HT1080 (cell line): ENCODE data around the gene TAF3. TPM values are rescaled to one million over a fixed set of nuclear protein-coding genes. Genes with fewer than 3 reads are reported as not detected.

ENCODE experiments used
- DNase-seq: peaks from one replicate; pipeline ENCODE4 v3.0.0-alpha.2; 2015; ENCODE audit warnings: low read depth
- total RNA-seq: library from RNA; depleted of rRNA; stranded (reverse); fragments of >200 nt; shearing (Covaris generic); gene quantifications from 2 replicates; pipeline ENCODE4 v1.2.3, GENCODE V29; 2014

Gene TAF3
- total RNA-seq, 1 experiment from 2014 or later, result 3.1 TPM

DNA sequence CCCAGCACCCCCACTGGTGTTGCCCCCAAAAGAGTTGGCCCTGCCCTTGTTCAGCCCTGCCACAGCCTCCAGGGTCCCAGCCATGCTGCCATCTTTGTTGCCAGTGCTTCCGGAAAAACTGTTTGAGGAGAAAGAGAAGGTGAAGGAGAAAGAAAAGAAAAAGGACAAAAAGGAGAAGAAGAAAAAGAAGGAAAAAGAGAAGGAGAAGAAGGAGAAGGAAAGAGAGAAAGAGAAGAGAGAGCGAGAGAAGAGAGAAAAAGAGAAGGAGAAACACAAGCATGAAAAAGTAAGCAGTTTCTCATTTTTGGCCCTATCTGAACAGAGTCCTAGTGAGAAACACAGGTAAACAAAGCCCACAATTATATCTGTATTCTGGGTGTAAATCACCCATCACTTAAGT is 147.2 kb downstream of the TAF3 start:
- no peak for DNase-seq

DNA sequence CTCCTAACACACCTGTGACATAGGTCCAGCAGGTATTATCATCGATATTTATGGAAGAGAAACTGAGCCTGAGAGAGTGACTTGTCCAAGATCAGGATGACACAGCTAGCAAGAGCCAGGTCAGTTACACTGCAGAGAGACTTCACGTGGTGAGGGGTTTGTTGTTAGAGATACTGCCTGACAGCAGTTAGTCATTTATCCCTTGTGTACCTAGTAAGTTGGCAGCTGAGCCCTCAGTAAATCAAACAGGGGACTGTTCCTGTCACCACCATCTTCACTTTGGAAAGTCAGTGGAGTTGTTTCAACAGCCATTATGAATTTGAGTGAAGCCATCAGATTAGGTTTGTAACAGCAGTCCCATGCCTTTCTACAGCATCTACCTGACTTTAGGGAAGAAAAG is 148.7 kb downstream of the TAF3 start:
- DNase-seq, result no peak

DNA sequence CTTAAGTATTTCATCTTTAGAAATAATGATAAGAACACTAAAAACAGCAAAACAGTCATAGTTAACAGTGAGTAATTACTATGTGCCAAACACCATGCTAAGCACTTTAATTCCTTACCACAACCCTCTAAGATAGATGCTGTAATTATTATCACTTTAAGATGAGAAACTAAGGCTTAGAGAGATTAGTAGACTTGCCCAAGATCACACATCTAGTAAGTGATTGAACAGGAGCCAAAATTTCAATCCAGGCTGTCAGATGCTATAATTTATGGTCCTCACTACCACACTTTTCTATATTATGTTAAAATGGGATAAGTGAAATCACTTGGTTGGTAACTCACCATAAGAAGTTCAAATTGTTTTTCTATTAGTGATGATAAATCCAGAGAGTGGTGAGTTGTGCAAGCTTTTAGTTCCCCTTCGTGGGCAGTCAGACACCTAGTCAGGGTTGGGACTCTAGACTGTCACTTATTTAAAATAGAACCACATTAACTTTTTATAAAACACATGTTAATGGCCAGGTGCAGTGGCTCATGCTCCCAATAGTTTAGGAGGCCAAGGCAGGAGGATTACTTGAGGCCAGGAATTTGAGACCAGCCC is 150.3 kb downstream of the TAF3 start:
- no peak for DNase-seq

DNA sequence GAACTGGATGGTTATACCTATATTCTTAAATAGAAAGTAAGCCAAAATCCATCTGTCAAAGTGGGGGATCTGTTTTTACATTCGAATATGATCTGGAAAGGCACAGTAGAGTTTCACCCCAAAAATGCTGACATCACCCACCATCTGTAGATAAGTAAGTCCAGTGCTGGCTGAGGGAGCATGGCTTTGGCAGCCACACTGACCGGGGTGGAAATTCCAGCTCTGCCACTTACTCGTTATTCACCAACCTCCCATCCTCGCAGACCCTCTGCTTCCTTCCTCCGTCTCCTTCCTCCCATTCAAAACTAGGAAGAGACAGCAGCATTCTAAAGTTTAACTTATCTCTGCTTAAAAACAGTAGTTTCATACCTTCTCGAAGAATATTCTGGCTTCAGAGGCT is 151.3 kb downstream of the TAF3 start:
- DNase-seq, result no peak

DNA sequence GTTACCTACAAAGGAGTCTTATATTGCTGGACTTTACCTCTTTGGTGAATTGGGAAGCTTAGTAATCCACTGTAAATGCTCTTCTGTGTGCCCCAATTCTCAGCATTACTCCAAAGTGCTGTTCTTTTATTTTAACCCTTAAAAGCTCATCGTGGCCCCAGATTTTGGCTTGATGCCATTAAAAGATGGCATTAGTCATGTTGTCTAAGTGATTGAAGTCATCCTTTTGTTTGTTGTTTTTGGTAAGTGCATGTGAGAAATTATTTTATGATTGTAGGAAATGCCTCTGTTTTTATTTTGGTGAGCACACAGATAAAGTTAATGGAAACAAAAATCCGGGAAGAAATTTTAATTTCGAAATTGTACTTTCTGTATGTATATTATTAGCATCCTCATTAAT is 153.6 kb downstream of the TAF3 start:
- DNase-seq, result no peak

DNA sequence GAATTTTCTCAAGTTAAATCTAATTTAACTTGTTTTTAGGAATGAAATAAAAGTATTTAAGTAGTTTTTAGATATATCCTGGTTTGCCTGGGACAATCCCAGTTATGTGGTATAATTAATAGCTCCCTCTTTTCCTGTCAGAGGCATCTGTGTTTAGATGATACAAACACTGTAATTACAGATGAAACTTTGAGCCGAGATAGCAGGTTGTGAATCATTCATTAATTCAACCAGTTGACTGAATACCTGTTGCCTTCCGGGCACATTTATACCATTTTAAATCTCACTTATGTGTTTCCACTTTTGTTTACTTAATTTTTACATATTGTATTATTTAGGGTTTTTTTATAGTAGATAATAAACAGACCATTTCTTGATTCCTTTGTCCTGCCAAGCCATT is 154.1 kb downstream of the TAF3 start:
- no peak for DNase-seq

DNA sequence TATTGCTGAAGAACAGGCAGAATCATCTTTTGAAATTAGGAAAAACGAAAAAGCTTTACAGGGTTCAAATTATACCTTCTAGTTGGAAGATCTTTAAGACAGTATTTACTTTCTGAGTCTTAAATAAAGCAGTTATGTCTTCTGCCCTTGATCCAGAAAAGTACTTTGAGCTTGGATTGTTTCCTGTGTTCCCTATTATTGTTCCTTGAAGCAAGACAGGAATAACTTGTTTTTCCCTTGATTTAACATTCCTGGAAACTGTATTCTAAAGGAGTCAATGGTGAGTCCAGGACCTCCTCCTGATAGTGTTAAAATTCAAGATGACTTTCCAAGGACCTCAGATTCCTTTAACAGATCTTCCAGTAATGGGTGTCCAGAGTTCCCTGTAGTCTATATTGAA is 161.9 kb downstream of the TAF3 start:
- no peak for DNase-seq

DNA sequence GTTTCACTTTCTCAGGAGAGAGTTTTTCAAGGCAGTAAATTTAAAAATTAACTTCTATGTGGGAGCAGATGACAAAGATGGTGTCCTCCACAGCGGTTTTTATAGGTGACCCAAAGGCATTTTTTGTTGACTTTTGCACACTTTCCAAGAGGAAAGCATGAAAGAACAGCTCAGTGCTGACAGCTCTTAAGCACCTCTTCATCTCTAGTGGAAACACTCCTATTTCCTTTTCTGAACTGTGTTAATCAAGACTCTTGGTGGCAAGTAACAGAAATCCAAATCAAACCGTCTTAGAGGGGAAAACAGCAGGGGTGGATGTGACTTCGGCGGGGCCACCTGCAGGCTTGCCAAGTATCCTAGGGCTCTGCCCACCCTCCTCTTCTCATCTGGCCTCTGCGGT is 164.4 kb downstream of the TAF3 start:
- no peak for DNase-seq

DNA sequence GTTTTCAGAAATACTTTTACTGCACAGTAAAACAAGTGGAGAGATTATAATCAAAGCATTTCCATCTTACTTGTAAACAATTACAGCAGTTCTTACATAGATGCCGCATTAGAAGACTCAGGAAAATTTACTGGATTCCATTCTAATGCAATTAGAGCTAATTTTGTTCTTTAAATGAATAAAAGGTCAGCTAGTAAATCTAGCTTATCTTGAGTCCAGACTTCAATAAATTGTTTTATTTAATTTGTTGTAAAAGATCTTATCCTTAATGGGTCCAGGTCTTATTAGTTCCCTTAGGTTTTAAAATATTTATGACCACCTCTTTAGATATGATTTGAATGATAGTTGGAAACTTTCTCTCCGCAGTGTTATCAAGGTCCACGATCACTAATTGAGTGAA is 166.0 kb downstream of the TAF3 start:
- no peak for DNase-seq

DNA sequence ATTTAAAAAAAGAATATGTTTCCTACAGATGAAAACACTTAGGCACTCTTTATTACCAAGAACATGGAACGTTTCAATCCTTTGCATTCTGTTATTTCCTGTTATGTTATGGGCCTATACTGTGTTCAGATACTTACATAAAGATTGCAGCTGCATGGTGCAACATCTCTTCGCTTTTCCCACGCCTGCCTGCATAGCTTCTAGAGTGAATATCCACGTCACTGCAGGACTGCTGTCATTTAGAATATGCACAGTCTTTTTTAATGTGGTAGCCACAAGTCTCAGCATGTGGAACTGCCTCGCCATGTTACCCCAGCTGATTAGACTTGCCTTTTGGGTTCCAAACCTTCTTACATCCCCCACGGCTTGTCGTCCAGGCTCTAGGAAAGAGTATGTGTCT is 166.6 kb downstream of the TAF3 start:
- no peak for DNase-seq

DNA sequence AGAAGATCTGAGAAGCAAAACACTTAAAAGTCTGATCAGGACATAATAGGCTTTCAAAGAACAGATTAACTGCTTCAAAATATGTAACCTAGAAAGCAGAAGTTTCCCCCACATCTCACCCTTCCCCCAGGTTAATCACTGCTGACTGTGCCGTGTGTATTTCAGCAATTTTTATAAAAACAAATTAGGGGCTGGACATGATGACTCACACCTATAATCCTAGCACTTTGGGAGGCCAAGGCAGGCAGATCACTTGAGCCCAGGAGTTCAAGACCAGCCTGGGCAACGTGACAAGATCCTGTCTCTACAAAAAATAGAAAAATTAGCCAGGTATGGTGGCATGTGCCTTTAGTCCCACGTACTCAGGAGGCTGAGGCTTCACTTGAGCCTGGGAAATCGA is 168.5 kb downstream of the TAF3 start:
- peak; percentile 48 for DNase-seq

DNA sequence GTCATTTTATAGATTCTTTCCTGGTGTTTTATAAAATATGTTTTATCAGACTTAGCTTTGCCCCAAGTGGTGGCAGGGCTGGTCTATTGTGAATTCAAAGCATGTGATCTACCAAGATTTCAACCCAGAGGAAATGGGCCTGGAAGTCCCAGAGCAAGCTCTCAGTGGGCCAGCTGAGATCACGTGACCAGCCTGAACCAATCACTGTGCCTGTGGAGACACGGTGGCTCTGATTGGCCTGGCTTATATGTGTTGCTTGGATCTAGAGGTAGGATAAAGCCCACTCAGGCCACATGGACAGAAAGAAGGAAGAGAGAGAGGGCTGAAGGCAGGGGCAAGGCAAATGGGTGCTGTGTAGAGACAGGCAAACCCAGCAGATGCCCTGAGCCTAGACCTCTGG is 170.7 kb downstream of the TAF3 start:
- peak; percentile 33 for DNase-seq

DNA sequence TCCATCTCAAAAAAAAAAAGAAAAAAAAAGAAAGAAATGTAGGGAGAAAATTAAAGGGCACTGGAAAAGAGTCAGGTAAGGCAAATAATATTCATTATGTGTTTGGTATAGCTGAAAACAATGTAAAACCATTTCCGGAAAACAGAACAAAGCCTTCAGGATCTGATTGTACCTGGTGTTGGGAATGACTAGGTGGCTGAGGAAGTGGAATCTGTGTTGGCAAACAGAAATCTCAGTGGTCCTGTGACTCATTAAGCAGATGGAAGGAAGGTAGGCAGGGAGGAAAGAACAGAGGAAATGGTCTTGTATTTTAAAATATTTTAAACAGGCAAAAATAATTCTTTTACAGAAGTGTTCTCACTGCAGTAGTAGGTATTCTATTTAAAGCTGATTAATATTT is 180.5 kb downstream of the TAF3 start:
- peak; percentile 26 for DNase-seq

DNA sequence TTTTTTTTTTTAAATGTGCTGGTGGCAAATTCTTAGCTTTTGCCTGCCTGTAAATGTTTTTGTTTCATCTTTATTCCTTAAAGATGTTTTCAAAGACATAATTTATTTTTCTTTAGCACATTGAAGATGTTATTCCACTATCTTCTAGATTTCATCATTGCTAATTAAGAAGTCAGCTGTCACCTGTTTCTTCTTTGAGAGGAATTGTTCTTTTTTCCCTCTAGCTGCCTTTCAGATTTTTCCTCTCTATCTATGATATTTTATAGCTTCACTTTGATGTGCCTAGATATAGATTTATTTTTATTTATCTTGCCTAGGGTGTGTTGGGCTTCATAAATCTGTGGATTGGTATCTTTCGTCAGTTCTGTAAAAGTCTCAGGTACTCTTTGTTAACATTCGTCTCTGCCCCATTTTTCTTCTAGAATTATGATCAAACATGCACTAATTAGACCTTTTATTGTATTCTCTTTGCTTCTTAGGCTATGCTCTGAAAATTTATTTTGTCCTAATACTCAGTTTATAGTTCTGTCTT is 186.2 kb downstream of the TAF3 start:
- DNase-seq, result no peak

DNA sequence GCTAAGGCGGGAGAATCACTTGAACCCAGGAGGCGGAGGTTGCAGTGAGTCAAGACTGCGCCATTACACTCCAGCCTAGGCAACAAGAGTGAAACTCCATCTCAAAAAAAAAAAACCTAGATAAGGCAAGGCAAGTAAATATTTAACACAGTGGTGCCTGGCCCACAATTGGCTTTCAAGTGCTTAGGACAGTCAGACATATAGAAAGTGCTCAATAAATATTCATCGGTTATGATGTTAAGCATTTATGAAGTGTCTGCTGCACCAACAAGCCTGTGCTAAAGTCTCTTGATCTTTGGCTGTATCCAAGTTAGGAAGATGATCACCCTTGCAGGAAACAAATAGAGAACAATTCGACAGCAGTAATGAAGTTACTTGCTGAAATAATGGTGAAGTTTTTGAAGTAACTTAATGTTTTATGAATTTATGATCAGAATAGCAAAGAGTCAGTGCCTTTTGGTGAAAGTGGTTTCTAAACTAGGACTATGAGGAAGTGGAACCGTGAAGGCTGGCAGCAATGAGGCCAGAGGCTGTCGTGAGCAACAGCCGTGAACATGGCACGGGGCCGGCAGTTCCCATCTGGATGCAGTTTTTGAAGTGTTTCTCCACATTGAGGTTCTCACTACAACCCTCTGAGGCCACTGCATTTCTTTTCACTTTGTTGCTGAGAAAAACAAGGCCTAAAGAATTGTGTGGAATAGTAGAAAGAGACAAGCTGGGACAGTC is 188.1 kb downstream of the TAF3 start:
- DNase-seq, result no peak

DNA sequence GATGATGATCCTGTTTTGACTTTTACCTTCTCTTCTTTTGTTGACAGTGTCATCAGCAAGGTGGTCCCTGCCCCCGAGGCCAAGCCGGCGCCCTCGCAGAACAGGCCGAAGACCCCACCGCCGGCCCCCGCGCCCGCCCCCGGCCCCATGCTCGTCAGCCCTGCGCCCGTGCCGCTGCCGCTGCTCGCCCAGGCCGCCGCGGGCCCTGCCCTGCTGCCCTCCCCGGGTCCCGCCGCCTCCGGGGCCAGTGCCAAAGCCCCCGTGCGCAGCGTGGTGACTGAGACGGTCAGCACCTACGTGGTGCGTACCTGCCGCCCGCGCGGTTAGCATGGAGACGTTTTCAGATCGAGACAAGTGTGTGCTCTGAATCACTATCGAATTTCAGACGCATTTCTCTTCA is 190.7 kb downstream of the TAF3 start:
- no peak for DNase-seq

DNA sequence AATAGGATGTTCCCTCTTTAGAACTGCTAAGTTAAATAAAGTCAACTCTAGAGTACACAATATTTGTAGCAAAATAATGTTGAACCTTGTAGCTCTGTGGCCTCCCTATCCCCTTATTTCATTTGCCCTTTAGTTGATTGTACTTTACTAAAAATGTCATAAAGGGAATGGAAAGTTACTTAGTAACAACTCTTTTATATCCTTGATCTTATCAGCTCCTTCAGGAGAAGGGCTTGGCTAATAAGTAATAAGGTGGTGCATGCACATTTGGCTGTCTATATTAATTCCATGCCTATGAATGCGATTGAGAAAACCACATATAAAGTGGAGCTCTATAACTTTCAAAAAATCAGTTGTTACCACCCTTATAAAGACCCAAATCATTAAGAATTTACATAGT is 194.7 kb downstream of the TAF3 start:
- DNase-seq, result no peak

DNA sequence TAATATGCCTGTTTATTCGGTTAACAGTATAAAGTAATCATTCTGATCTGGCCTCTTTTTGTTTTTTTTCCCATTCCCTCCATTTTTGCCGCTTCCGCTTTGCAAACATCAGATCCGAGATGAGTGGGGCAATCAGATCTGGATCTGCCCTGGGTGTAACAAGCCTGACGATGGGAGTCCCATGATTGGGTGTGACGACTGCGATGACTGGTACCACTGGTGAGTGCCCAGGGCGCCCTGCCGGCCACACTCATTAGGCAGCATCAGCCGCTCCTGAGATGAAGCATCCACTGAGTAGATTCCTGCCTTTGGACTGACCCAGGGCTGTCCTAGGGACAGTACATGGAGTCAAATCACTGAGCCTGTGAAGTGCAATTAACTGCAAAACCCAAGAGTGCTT is 195.3 kb downstream of the TAF3 start:
- no peak for DNase-seq

DNA sequence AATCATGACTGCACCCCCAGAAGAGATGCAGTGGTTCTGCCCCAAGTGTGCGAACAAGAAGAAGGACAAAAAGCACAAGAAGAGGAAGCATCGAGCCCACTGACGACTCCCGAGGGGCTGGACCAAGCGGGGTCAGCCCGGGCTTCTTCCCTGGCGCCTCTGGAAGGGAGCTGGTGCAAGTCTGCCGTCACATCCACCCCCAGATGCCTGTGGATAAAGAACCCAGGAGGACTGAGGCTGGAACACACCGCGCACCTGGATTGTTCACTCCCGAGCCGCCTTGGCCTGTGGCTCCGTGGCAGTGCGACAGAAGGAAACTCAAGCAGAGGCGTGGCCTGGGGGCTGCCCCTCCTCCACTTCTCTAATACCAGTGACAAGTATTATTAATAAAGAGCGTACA is 196.3 kb downstream of the TAF3 start:
- no peak for DNase-seq

DNA sequence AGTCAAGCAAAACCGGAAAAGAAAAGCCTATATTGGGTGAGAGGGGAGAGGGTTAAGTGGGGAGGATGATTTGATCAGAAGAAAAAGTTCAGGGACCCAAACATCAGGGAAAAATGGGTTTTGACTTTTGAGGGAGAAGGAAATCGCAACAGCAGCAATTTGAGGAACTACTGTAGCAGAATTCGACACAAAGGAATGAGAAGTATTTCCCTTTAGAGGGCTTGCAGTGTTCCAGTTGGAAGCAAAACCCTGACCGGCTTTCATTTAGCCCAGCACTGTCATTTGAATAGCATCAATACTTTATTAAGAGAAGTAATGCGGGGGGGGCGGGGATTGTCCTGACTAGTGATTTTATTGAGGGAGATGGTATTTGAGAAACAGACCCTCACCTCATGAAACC is 199.0 kb downstream of the TAF3 start:
- no peak for DNase-seq

DNA sequence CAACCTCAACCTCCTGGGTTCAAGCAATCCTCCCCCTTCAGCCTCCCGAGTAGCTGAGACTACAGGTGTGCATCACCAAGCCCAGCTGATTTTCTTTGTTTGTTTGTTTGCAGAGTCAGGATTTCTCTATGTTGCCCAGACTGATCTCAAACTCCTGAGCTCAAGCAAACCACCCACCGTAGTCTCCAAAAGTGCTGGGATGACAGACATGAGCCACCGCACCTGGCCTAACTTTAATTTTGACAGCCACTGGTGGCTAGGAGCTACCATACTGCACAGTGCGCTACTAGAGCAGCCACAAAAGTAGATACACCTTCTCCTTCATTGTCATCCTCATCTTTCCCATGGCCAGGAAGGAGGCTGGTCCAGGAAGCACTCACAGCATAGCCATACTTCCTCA is 205.0 kb downstream of the TAF3 start:
- DNase-seq, result no peak

DNA sequence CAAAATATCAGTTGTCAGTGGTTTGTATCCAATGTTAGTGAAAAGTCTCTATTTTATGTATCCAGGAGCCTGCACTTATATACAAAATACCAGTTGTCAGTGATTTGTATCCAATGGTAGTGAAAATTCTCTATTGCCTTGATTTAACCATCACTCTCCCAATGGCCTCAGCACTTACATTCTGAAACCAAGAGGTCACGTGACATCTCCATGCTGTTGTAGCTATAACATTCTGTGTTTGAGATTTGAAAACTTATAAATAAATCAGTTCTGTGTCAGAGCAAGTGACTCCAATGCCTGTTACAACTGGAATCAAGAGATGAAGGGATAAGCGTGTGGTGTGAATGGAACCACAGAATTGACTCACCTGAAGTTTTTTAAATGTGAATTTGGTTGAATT is 205.5 kb downstream of the TAF3 start:
- no peak for DNase-seq
